A549 (cell line): ENCODE data around the gene SNX6.

Experiments
- BHLHE40 ChIP-seq: IDR thresholded peaks from 2 replicates; pipeline ENCODE4 v1.6.1; 2012; ENCODE audit warnings: low read depth, low read length, inconsistent platforms
- CTCF ChIP-seq: fragments of >200 bp; sonication (Bioruptor Twin); formaldehyde crosslinking; IDR thresholded peaks from 3 replicates; pipeline ENCODE4 v1.5.1; 2016
- E2F6 ChIP-seq: IDR thresholded peaks from 2 replicates; pipeline ENCODE4 v1.6.1; 2012; ENCODE audit warnings: low read depth, borderline replicate concordance
- ELK1 ChIP-seq: fragments of 150-350 bp; IDR thresholded peaks from 2 replicates; pipeline ENCODE4 v1.6.1; 2014; ENCODE audit warnings: low read depth, mild to moderate bottlenecking, low read length
- EP300 ChIP-seq, 2 experiments: fragments of >200 bp; sonication (Bioruptor Twin); formaldehyde crosslinking; IDR thresholded peaks; 2 replicates in 1 of 2; 3 replicates in 1 of 2; pipeline ENCODE4 v1.6.1; 2016 to 2017
- JUNB ChIP-seq: fragments of >200 bp; sonication (Bioruptor Twin); formaldehyde crosslinking; IDR thresholded peaks from 2 replicates; pipeline ENCODE4 v1.6.1; 2016
- POLR2A ChIP-seq: IDR thresholded peaks from 2 replicates; pipeline ENCODE4 v1.6.1; 2012; ENCODE audit warnings: mild to moderate bottlenecking, low read length
- ZNF302 ChIP-seq: fragments of 250-450 bp; sonication (Bioruptor Pico); IDR thresholded peaks from 2 replicates; pipeline ENCODE4 v1.9.0; 2021; ENCODE audit warnings: inconsistent platforms, mild to moderate bottlenecking, moderate library complexity

- TF ChIP-seq EP300 (IDR thresholded peaks at IDR 0.05) (no peak), CTCF (no peak), POLR2A (no peak), ELK1 (no peak), BHLHE40 (no peak), ZNF302 (no peak), E2F6 (no peak), JUNB (no peak)
Measured at GRCh38 chr14:34554540-34555250, 75.3 kb downstream of the SNX6 start.
